ENCODE results near the gene ORAI3. TPM values are rescaled to one million over a fixed set of nuclear protein-coding genes. Genes with fewer than 3 reads are reported as not detected.

ORAI3 gene
- total RNA-seq, 1 donor from 2014 or later, result 10.2 TPM

- H3K4me1 Mint-ChIP-seq, result peaks cover 33% of the 10 kb centered on the region
- Histone ChIP-seq H3K9me3 (ENCODE audit: low read depth) (no peaks in the 10 kb centered on the region), H3F3A (ENCODE audit: low read depth) (peaks cover 37% of the 10 kb centered on the region), H3K9ac (no peak overlapping the region), H4K20me1 (ENCODE audit: low read depth) (peaks cover 21% of the 10 kb centered on the region), H2AFZ (replicated peaks) (no peak overlapping the region), H3K27ac (no peak overlapping the region), H3K4me3 (peak overlapping the region; percentile 96), H3K36me3 (peaks cover 9% of the 10 kb centered on the region), H3K4me1 (peaks cover 19% of the 10 kb centered on the region), H3K27me3 (no peaks in the 10 kb centered on the region), H3K79me2 (ENCODE audit: low read depth) (peaks cover 22% of the 10 kb centered on the region), H3K4me2 (peak overlapping the region; percentile 96)
- peaks cover 19% of the 10 kb centered on the region for H3K36me3 Mint-ChIP-seq
- no peak for TF ChIP-seq EZH2phosphoT487 (IDR thresholded peaks at IDR 0.05)
- no peak for TF ChIP-seq EZH2 (IDR thresholded peaks at IDR 0.05)
- TF ChIP-seq CTCF (IDR thresholded peaks at IDR 0.05), result no peak
- H3K9me3 Mint-ChIP-seq, result no peaks in the 10 kb centered on the region
- peak overlapping the region; percentile 70 for H3K4me3 Mint-ChIP-seq
- DNase-seq (ENCODE audit: low spot score), result no peak
- peaks cover 10% of the 10 kb centered on the region for H3K27me3 Mint-ChIP-seq (ENCODE audit: insufficient read depth, low read depth)
- peak overlapping the region; percentile 84 for H3K27ac Mint-ChIP-seq
These were observed 2.0 kb upstream of the ORAI3 start for GRCh38 chr16:30946671-30947540.

- Mint-ChIP-seq H3K27ac (peak overlapping the region; percentile 95), H3K4me3 (peak overlapping the region; percentile 84), H3K27me3 (ENCODE audit: insufficient read depth, low read depth) (peaks cover 10% of the 10 kb centered on the region), H3K4me1 (peaks cover 31% of the 10 kb centered on the region), H3K9me3 (no peaks in the 10 kb centered on the region), H3K36me3 (peaks cover 19% of the 10 kb centered on the region)
- peaks cover 37% of the 10 kb centered on the region for H3F3A ChIP-seq (ENCODE audit: low read depth)
- H3K4me3 ChIP-seq, result peak overlapping the region; percentile 96
- peaks cover 9% of the 10 kb centered on the region for H3K36me3 ChIP-seq
- H3K9ac ChIP-seq, result no peak overlapping the region
- no peaks in the 10 kb centered on the region for H3K27me3 ChIP-seq
- peak overlapping the region; percentile 96 for H3K4me2 ChIP-seq
- DNase-seq (ENCODE audit: low spot score), result peak; percentile 37
- TF ChIP-seq EZH2 (IDR thresholded peaks at IDR 0.05) (no peak), CTCF (IDR thresholded peaks at IDR 0.05) (no peak), EZH2phosphoT487 (IDR thresholded peaks at IDR 0.05) (no peak)
- peaks cover 21% of the 10 kb centered on the region for H3K79me2 ChIP-seq (ENCODE audit: low read depth)
- H4K20me1 ChIP-seq (ENCODE audit: low read depth), result peaks cover 16% of the 10 kb centered on the region
- peak overlapping the region; percentile 43 for H2AFZ ChIP-seq (replicated peaks)
- no peaks in the 10 kb centered on the region for H3K9me3 ChIP-seq (ENCODE audit: low read depth)
- peaks cover 19% of the 10 kb centered on the region for H3K4me1 ChIP-seq
- H3K27ac ChIP-seq, result no peak overlapping the region
These were observed 1.4 kb upstream of the ORAI3 start for GRCh38 chr16:30947541-30947858.

- Histone ChIP-seq H3K9ac (no peak overlapping the region), H3K27ac (peak overlapping the region; percentile 51), H3K4me2 (peak overlapping the region; percentile 96), H3K9me3 (ENCODE audit: low read depth) (no peaks in the 10 kb centered on the region), H2AFZ (replicated peaks) (peak overlapping the region; percentile 43), H3F3A (ENCODE audit: low read depth) (peaks cover 40% of the 10 kb centered on the region), H3K79me2 (ENCODE audit: low read depth) (peaks cover 15% of the 10 kb centered on the region), H4K20me1 (ENCODE audit: low read depth) (peaks cover 12% of the 10 kb centered on the region), H3K27me3 (no peaks in the 10 kb centered on the region), H3K4me3 (peak overlapping the region; percentile 96), H3K36me3 (peaks cover 9% of the 10 kb centered on the region), H3K4me1 (peaks cover 19% of the 10 kb centered on the region)
- peaks cover 10% of the 10 kb centered on the region for H3K27me3 Mint-ChIP-seq (ENCODE audit: insufficient read depth, low read depth)
- peak overlapping the region; percentile 93 for H3K4me3 Mint-ChIP-seq
- TF ChIP-seq CTCF (IDR thresholded peaks at IDR 0.05) (peak; percentile 29), EZH2 (IDR thresholded peaks at IDR 0.05) (no peak)
- DNase-seq (ENCODE audit: low spot score), result peak; percentile 100
- H3K27ac Mint-ChIP-seq, result peak overlapping the region; percentile 95
- peaks cover 16% of the 10 kb centered on the region for H3K36me3 Mint-ChIP-seq
- H3K9me3 Mint-ChIP-seq, result no peaks in the 10 kb centered on the region
- peaks cover 27% of the 10 kb centered on the region for H3K4me1 Mint-ChIP-seq
These were observed 805 bp upstream of the ORAI3 start for GRCh38 chr16:30947859-30948666.
